H1 (cell line): ENCODE results near the gene CCDC107.

Source experiments
- CBX5 ChIP-seq: fragments of 300-800, 300-1000 bp; sonication (generic); IDR thresholded peaks from 2 replicates; pipeline ENCODE4 v1.7.1; 2016; ENCODE audit warnings: antibody characterized with exemption, low read length, low read depth
- CREB1 ChIP-seq: IDR thresholded peaks from 2 replicates; pipeline ENCODE4 v1.6.1; 2012; ENCODE audit warnings: inconsistent platforms
- GABPA ChIP-seq: IDR thresholded peaks from 2 replicates; pipeline ENCODE4 v1.6.1; 2011; ENCODE audit warnings: mild to moderate bottlenecking, low read length, moderate library complexity, borderline replicate concordance; ENCODE audit not compliant: insufficient read depth
- JUND ChIP-seq: IDR thresholded peaks from 2 replicates; pipeline ENCODE4 v1.6.1; 2011; ENCODE audit warnings: mild to moderate bottlenecking, improper control_type of control experiment, low read length
- NRF1 ChIP-seq: IDR thresholded peaks from 2 replicates; pipeline ENCODE4 v1.6.1; 2011; ENCODE audit warnings: mild to moderate bottlenecking, low read depth, low read length, improper control_type of control experiment
- PHF8 ChIP-seq: fragments of 200-600 bp; sonication (generic); conservative IDR thresholded peaks from 2 replicates; pipeline ENCODE4 v1.7.1; 2012; ENCODE audit warnings: low read depth, mild to moderate bottlenecking, inconsistent platforms, low read length, moderate library complexity
- POLR2A ChIP-seq, 2 experiments: IDR thresholded peaks; 1 replicate in 1 of 2; 2 replicates in 1 of 2; pipeline ENCODE4 v1.6.1; 2011; ENCODE audit warnings: low read depth in 2 of 2, low read length in 2 of 2, mild to moderate bottlenecking in 2 of 2; ENCODE audit errors: control extremely low read depth in 1 of 2
- POLR2AphosphoS5 ChIP-seq: IDR thresholded peaks from 2 replicates; pipeline ENCODE4 v1.6.1; 2011; ENCODE audit warnings: low read depth, low read length
- SIN3A ChIP-seq, 2 experiments: IDR thresholded peaks in 1 of 2; conservative IDR thresholded peaks in 1 of 2; 2 replicates each; pipeline ENCODE4 v1.6.1; 2011 to 2012; ENCODE audit warnings: low read length in 2 of 2, improper control_type of control experiment in 1 of 2, low read depth in 1 of 2, mild to moderate bottlenecking in 1 of 2
- SIRT6 ChIP-seq: IDR thresholded peaks from one replicate; pipeline ENCODE4 v1.7.1; 2012; ENCODE audit warnings: low read length, inconsistent platforms
- SUZ12 ChIP-seq: fragments of 200-600 bp; sonication (generic); IDR thresholded peaks from 2 replicates; pipeline ENCODE4 v1.6.1; 2012; ENCODE audit warnings: mild to moderate bottlenecking, inconsistent platforms, low read length, moderate library complexity, mixed read lengths
- TAF1 ChIP-seq: IDR thresholded peaks from 2 replicates; pipeline ENCODE4 v1.6.1; 2011; ENCODE audit warnings: mild to moderate bottlenecking, low read depth, low read length
- USF2 ChIP-seq: IDR thresholded peaks from 2 replicates; pipeline ENCODE4 v1.6.1; 2011; ENCODE audit warnings: low read length, improper control_type of control experiment
- TF ChIP-seq, protein P1 (sequence below), 3 experiments: IDR thresholded peaks; 1 replicate in 2 of 3; 2 replicates in 1 of 3; pipeline versions ENCODE4 v1.5.1 to v1.6.1; 2011; ENCODE audit warnings: low read length in 3 of 3, mild to moderate bottlenecking in 3 of 3, inconsistent platforms in 2 of 3, low read depth in 1 of 3, moderate library complexity in 1 of 3; ENCODE audit not compliant: insufficient read depth in 1 of 3; ENCODE audit errors: control extremely low read depth in 1 of 3

- TF ChIP-seq SIN3A (conservative IDR thresholded peaks at IDR 0.05 in 1 of 2, IDR thresholded peaks at IDR 0.05 in 1 of 2; ENCODE audit: low read depth in 1 of 2, low read length in 2 of 2) (no peak), USF2 (no peak), SUZ12 (no peak), POLR2AphosphoS5 (no peak), GABPA (no peak), PHF8 (no peak), TAF1 (no peak), CBX5 (no peak), CREB1 (no peak), NRF1 (no peak), SIRT6 (no peak), JUND (no peak), POLR2A (IDR thresholded peaks at IDR 0.05; ENCODE audit: control extremely low read depth in 1 of 2, low read depth in 2 of 2, low read length in 2 of 2) (no peak)
- TF ChIP-seq, protein P1, sequence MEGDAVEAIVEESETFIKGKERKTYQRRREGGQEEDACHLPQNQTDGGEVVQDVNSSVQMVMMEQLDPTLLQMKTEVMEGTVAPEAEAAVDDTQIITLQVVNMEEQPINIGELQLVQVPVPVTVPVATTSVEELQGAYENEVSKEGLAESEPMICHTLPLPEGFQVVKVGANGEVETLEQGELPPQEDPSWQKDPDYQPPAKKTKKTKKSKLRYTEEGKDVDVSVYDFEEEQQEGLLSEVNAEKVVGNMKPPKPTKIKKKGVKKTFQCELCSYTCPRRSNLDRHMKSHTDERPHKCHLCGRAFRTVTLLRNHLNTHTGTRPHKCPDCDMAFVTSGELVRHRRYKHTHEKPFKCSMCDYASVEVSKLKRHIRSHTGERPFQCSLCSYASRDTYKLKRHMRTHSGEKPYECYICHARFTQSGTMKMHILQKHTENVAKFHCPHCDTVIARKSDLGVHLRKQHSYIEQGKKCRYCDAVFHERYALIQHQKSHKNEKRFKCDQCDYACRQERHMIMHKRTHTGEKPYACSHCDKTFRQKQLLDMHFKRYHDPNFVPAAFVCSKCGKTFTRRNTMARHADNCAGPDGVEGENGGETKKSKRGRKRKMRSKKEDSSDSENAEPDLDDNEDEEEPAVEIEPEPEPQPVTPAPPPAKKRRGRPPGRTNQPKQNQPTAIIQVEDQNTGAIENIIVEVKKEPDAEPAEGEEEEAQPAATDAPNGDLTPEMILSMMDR (IDR thresholded peaks at IDR 0.05; ENCODE audit: control extremely low read depth in 1 of 3, insufficient read depth in 1 of 3, low read depth in 1 of 3, low read length in 3 of 3), result no peak
These were observed 4.3 kb downstream of the CCDC107 start for GRCh38 chr9:35662437-35662836.
